Common myeloid progenitor, CD34-positive (primary cell): ENCODE measurements around the gene ZYX.

Experiments
- CTCF ChIA-PET: fragments of 350-600 bp; sonication (Branson Sonifier 250); formaldehyde crosslinking; loops from one replicate; lab custom pipeline; 2021; ENCODE audit warnings: antibody characterized with exemption; lab: Charles Lee
- POLR2A ChIA-PET: fragments of 350-600 bp; sonication (Branson Sonifier 250); formaldehyde crosslinking; loops from one replicate; lab custom pipeline; 2021; ENCODE audit warnings: antibody characterized with exemption; lab: Charles Lee
- DNase-seq, 3 donors: peaks; one replicate each; pipeline versions ENCODE4 v3.0.0 to v3.0.0-alpha.2; 2013
- H3K27ac ChIP-seq, 2 experiments: 1 replicate in 1 of 2; 2 replicates in 1 of 2; pipeline ENCODE4 v1.7.0; 2013; ENCODE audit warnings: inconsistent platforms in 2 of 2, low read length in 2 of 2, mild to moderate bottlenecking in 2 of 2, low read depth in 1 of 2, moderate library complexity in 1 of 2; ENCODE audit not compliant: severe bottlenecking in 2 of 2, insufficient read depth in 1 of 2, poor library complexity in 1 of 2
- H3K27me3 ChIP-seq, 5 experiments: replicated peaks in 2 of 5; 1 replicate in 3 of 5; 2 replicates in 2 of 5; pipeline versions ENCODE4 v1.6.1 to v1.7.0; 2013; ENCODE audit warnings: low read length in 4 of 5, mild to moderate bottlenecking in 2 of 5, moderate library complexity in 2 of 5, inconsistent platforms in 1 of 5; ENCODE audit not compliant: insufficient read depth in 5 of 5, control insufficient read depth in 4 of 5
- H3K36me3 ChIP-seq, 4 experiments: 1 replicate in 2 of 4; 2 replicates in 2 of 4; pipeline versions ENCODE4 v1.6.1 to v1.7.0; 2013; ENCODE audit warnings: low read length in 3 of 4, control low read depth in 1 of 4, mild to moderate bottlenecking in 1 of 4; ENCODE audit not compliant: control insufficient read depth in 4 of 4, insufficient read depth in 4 of 4
- H3K4me1 ChIP-seq, 4 experiments: 1 replicate in 3 of 4; 2 replicates in 1 of 4; pipeline versions ENCODE4 v1.6.1 to v1.7.1; 2013; ENCODE audit warnings: low read length in 3 of 4, mild to moderate bottlenecking in 3 of 4, control low read depth in 1 of 4, inconsistent platforms in 1 of 4, moderate library complexity in 1 of 4; ENCODE audit not compliant: control insufficient read depth in 4 of 4, insufficient read depth in 4 of 4; ENCODE audit errors: control extremely low read depth in 1 of 4
- H3K4me3 ChIP-seq, 7 experiments: 1 replicate in 4 of 7; 2 replicates in 3 of 7; pipeline versions ENCODE4 v1.5.1 to v1.7.0; 2013; ENCODE audit warnings: mild to moderate bottlenecking in 7 of 7, low read length in 6 of 7, moderate library complexity in 6 of 7, inconsistent platforms in 2 of 7, low read depth in 2 of 7, control low read depth in 1 of 7; ENCODE audit not compliant: insufficient read depth in 4 of 7, control insufficient read depth in 1 of 7; ENCODE audit errors: extremely low read depth in 1 of 7
- H3K9me3 ChIP-seq, 5 experiments: 1 replicate in 4 of 5; 2 replicates in 1 of 5; pipeline versions ENCODE4 v1.6.1 to v1.7.1; 2013; ENCODE audit warnings: low read length in 4 of 5, mild to moderate bottlenecking in 2 of 5, inconsistent platforms in 1 of 5, low read depth in 1 of 5, moderate library complexity in 1 of 5; ENCODE audit not compliant: control insufficient read depth in 4 of 5, insufficient read depth in 2 of 5; ENCODE audit errors: control extremely low read depth in 1 of 5
- WGBS: methylation state at CpG from one replicate; pipeline ENCODE4 v1.1.5; 2013; ENCODE audit not compliant: insufficient coverage; 5-methylcytosine and 5-hydroxymethylcytosine counted together

ZYX gene

DNA sequence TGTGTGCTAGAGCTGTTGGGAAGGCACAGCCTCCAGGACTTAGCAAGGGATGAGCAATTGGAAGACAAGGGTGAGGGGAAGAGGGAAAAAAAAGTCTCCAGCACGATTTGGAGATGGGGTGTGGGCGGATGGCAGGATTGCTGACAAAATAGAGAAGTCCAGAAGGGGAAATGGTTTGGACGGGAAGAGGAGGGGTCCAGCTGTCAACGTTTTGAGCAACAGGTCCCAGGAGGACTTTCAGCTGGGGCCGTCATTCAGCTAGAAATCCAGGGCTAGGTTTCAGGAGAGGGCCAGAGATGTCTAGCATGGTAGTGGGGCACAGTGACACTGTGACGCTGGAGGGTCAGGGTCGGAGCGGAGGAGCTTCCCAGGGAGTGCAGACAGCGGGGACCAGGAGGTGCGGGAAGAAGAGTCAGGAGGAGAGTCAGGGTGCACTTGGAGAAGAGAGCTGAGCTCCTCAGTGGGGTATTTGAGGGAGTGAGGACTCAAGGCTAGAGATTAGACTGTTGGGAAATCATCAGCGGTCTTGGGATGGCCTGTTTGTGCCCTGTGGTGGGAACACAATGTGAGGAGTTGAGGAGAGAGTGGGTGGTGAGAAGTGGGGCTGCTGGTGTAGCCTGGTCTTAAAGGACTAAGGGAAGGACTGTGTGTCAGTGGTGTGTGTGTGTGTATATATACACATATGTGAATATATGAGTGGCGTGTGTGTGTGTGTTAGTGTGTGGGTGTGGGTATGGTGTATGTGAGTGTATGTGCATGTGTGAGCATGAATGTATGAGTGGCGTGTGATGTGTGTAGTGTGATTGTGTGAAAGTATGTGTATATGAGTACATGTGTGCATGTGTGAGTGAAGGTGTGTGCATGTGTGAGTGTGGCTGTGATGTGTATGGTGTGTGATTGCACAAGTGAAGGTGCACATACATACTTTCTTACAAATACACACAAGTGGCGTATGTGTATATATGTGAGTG, 3.8 kb downstream of the ZYX start:
- peaks cover 11 to 66% (median 57%) of the 10 kb centered on the region in 4 experiments for H3K4me1 ChIP-seq

DNA sequence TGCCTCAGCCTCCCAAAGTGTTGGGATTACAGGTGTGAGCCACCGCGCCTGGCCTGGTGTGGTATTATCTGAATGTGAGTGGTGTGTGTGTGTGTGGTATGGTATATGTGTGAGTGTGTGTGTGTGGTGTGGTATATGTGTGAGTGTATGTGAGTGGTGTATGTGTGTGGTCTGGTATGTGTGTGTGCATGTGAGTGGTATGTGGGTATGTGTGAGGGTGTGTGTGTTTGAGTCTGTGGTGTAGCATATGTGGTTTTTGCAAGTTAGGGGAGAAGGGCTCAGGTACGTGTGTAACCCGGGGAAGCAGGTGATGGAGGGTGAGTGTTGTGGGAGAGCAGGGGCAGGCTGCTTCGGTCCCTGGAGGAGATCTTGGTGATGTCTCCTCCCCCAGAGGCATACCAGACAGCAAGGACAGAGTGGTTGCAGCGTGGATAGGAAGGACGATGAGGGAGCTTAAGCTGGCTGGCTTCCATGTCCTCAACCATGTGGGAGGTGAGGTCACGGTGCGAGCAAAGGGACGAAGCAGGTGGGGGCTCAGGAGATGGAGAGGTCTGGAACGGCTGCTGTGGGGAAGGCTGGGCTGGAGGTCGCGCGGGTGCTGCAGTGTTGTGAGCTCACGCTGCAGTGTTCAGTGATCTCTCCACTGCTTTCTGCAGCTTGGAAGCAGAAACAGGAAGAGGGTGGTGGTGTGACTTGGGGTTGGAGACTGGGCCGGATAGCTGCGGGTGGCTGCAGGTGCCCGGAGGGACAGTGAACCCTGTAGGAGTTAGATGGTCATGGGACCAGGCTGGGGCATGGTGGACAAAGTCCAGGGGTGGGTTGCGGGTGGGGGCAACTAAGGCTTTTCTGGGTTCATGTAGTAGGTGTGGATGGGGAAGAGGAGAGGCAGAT, 5.0 kb downstream of the ZYX start:
- ChIA-PET POLR2A (interaction anchor here (1.5 kb wide), 1 partner anchor 9 kb away, joined by 8 read pairs; no protein-coding TSS in a partner anchor), CTCF (interaction anchor here (0.7 to 4.4 kb wide), 4 partner anchors 8 to 31 kb away, joined by 3 to 38 read pairs (median 3); no protein-coding TSS in a partner anchor)
- Histone ChIP-seq H3K4me3 (peak overlapping the region in 5 of 7 experiments; percentile 9 to 67 (median 46)), H3K27me3 (no peaks in the 10 kb centered on the region), H3K4me1 (peaks cover 10 to 61% (median 55%) of the 10 kb centered on the region in 4 experiments), H3K36me3 (peaks cover 13 to 73% (median 30%) of the 10 kb centered on the region in 4 experiments), H3K27ac (no peak overlapping the region), H3K9me3 (no peaks in the 10 kb centered on the region)
- WGBS: 8% methylated on average over 13 of the region's 19 CpGs
- DNase-seq: peak; percentile 48 to 86 (median 76)

More for the DNA sequence above, 3.8 kb downstream of the ZYX start:
- Histone ChIP-seq H3K27ac (no peak overlapping the region), H3K36me3 (peaks cover 10 to 61% (median 23%) of the 10 kb centered on the region in 4 experiments), H3K4me3 (peak overlapping the region in 5 of 7 experiments; percentile 34 to 93 (median 46)), H3K9me3 (no peaks in the 10 kb centered on the region), H3K27me3 (no peaks in the 10 kb centered on the region)
- peak in 1 of 3 donors; percentile 55 for DNase-seq
- ChIA-PET POLR2A (interaction anchor here (0.6 to 1.5 kb wide), 5 partner anchors 8 to 25 kb away, joined by 3 to 8 read pairs (median 5); no protein-coding TSS in a partner anchor), CTCF (interaction anchor here (0.6 to 4.4 kb wide), 17 partner anchors 9 to 170 kb away, joined by 3 to 38 read pairs (median 4); partner anchors contain the start of gene EPHA1)
- WGBS: 39% methylated on average over 11 of the region's 14 CpGs

DNA sequence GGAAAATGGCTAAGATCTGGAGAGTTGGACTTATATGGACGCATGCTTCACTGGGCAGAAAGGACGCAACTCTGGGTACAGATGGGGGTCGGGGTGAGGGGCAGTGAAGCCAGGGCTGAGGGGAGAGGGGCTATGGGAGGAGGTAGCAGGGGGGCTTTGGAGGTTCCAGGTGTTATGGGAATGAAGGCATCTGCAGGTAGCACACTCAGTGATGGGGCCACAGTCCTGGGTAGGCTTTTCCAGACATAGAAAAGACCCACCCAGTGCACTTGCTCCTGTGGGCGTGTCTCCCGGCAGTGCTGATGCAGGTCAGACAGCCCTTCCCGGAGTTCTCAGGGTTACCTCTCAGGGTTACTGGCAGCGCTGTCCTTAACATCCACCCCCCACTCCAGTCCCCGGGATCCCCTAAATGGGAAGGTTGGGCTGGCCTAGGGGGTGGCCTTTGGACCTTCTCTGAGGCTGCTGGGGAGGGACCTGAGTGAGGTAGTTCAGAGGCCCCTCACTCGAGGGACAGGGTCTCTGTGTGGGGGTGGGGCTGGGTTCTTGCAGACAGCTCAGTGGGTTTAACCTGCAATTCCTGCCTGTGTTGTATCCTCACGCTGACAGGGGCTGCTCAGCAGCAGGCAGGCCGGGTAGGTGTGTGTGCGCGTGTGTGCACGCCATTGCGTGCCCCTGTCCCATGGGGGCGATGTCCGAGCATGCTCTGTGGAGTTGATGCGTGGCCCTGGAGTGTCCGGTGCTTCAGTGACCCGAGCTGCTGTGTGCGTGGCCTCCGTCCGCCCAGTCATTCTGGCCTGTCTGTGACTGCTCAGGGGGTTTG, 6.2 kb downstream of the ZYX start:
- CTCF ChIA-PET: interaction anchor here (1.1 to 1.6 kb wide), 4 partner anchors 11 to 118 kb away, joined by 3 to 6 read pairs (median 4); no protein-coding TSS in a partner anchor
- no peaks in the 10 kb centered on the region for H3K27me3 ChIP-seq
- POLR2A ChIA-PET: interaction anchor here (0.8 kb wide), 1 partner anchor 19 kb away, joined by 3 read pairs; no protein-coding TSS in a partner anchor
- H3K9me3 ChIP-seq: no peaks in the 10 kb centered on the region
- H3K4me1 ChIP-seq: peaks cover 10 to 63% (median 53%) of the 10 kb centered on the region in 4 experiments
- H3K36me3 ChIP-seq: peaks cover 17 to 83% (median 35%) of the 10 kb centered on the region in 4 experiments
- H3K27ac ChIP-seq: no peak overlapping the region
- peak overlapping the region in 1 of 7 experiments; percentile 46 for H3K4me3 ChIP-seq
- 94% methylated on average over 11 of the region's 23 CpGs for WGBS
- no peak for DNase-seq

DNA sequence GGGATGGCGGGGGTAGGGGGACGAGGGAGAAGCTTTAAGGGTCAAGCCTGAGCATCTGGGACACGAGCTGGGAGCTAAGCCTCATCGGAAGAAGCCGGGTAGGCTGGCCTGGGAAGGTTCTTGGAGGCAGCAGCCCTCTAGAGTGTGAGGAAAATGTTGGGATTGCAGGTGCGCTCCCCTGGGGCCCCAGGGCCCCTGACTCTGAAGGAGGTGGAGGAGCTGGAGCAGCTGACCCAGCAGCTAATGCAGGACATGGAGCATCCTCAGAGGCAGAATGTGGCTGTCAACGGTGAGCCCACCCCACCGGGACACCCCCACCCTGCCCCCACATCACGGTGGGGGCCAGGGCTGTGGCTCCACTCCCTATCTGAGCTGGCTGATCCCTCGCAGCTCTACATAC, 6.9 kb downstream of the ZYX start:
- ChIA-PET CTCF (interaction anchor here (0.6 to 2.7 kb wide), 8 partner anchors 8 to 117 kb away, joined by 3 to 13 read pairs (median 4); no protein-coding TSS in a partner anchor), POLR2A (interaction anchor here (0.8 kb wide), 1 partner anchor 19 kb away, joined by 3 read pairs; no protein-coding TSS in a partner anchor)
- DNase-seq: no peak
- Histone ChIP-seq H3K27me3 (no peaks in the 10 kb centered on the region), H3K9me3 (no peaks in the 10 kb centered on the region), H3K4me3 (no peak overlapping the region), H3K27ac (no peak overlapping the region), H3K36me3 (peaks cover 17 to 81% (median 34%) of the 10 kb centered on the region in 4 experiments), H3K4me1 (peaks cover 10 to 56% (median 46%) of the 10 kb centered on the region in 4 experiments)
- WGBS: 90% methylated on average over 7 of the region's 10 CpGs

DNA sequence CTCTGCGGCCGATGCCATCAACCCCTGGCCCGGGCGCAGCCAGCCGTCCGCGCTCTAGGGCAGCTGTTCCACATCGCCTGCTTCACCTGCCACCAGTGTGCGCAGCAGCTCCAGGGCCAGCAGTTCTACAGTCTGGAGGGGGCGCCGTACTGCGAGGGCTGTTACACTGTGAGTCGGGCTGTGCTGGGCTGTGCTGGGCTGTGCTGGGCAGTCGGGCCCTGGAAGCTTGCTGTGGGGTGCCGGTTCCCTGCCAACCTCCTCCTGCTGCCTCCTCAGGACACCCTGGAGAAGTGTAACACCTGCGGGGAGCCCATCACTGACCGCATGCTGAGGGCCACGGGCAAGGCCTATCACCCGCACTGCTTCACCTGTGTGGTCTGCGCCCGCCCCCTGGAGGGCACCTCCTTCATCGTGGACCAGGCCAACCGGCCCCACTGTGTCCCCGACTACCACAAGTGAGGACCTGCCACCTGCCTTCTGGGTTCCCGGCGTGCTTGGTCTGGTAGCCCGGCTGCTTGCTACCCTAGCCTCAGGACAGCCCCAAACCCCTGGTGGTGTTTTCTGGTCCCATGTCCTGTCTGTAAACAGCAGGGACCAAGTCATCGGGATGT, 7.5 kb downstream of the ZYX start:
- CTCF ChIA-PET: interaction anchor here (0.6 to 2.7 kb wide), 9 partner anchors 9 to 116 kb away, joined by 3 to 13 read pairs (median 3); no protein-coding TSS in a partner anchor
- H3K4me1 ChIP-seq: peaks cover 8 to 51% (median 42%) of the 10 kb centered on the region in 4 experiments
- H3K4me3 ChIP-seq: no peak overlapping the region
- no peak overlapping the region for H3K27ac ChIP-seq
- 97% methylated on average over 26 of the region's 28 CpGs for WGBS
- POLR2A ChIA-PET: interaction anchor here (0.8 kb wide), 1 partner anchor 20 kb away, joined by 3 read pairs; no protein-coding TSS in a partner anchor
- peaks cover 17 to 76% (median 34%) of the 10 kb centered on the region in 4 experiments for H3K36me3 ChIP-seq
- no peaks in the 10 kb centered on the region for H3K27me3 ChIP-seq
- DNase-seq: no peak
- no peaks in the 10 kb centered on the region for H3K9me3 ChIP-seq
